ENCODE measurements around the gene XXYLT1.
"Not testable (repeated sequence)": the region's sequence is repeated elsewhere in the genome, so short reads cannot be mapped to it uniquely, and the experiment has no call there.

The XXYLT1 gene

DNA sequence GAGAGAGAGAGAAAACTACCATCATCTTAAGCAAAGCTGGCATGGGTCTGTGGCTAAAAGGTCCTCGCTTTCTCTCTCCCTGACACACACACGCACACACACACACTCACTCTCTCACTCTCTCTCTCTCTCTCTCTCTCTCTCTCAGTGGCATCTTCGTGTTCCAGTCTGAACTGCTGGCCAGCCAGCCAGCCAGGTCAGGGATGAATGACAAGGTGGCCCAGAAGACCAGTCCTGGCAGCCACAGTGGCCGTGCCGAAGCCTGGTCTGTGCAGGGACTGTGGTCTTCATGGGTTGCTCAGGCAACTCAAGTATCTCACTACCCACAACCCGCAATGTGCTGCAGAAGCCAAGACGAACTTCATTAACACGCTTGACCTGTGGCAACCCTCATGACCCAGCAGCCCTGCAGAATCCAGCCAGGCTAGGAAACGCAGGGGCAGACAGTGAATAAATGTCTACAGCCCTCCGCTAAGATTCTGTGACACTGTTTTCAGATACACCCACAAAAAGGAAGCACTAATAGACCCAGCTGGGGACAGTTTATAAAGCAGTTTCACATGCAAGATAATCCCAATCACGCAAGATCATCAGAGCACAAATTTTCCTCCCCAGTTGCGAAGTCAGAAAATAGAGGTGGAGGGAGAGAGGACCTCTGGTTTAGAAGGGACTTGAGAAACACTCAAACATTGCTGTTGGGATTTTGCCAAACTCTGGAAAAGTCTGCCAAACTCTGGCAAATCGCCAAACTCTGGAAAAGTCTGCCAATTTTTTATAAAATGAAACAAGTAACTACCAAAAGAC, 66.4 kb downstream of the XXYLT1 start:
- DNase-seq, result no peak

DNA sequence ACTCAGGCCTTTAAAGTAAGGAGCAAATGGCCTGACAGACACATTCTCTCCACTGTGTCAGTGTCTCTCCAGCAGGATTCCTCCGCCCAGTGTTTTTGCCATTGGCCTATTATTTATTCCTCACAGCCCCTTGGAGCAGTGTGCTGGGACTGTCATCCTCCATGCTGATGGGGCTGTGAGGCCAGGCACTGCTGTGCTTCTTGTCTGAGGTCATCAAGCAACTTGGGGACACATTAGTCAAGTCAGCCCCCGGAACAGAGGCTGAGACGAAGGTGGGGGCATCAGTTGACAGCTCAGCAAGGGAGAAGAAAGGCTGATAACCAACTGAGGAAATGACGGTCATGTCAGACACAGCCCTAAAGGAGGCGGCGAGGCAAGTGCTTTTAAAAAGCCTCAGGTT, 67.4 kb downstream of the XXYLT1 start:
- DNase-seq, result no peak

DNA sequence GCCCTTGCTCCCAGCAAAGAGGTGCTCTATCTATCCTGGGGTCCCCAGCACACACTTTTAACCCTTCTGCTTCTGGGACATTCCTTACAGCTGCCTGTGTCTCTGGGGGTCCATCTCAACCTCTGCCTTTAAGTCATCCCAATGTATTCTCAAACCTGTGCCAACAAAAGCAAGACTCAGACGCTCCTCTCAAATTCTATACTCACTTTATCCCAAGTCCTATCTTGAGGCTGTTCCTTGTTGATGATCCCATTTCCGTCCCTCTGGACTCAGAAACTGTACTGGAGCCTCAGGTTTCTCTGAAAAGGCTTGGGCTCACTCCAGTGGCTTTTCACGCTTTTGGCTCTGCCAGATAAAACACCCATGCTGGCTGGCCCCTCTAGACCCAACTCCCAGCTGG, 69.7 kb downstream of the XXYLT1 start:
- no peak for DNase-seq

DNA sequence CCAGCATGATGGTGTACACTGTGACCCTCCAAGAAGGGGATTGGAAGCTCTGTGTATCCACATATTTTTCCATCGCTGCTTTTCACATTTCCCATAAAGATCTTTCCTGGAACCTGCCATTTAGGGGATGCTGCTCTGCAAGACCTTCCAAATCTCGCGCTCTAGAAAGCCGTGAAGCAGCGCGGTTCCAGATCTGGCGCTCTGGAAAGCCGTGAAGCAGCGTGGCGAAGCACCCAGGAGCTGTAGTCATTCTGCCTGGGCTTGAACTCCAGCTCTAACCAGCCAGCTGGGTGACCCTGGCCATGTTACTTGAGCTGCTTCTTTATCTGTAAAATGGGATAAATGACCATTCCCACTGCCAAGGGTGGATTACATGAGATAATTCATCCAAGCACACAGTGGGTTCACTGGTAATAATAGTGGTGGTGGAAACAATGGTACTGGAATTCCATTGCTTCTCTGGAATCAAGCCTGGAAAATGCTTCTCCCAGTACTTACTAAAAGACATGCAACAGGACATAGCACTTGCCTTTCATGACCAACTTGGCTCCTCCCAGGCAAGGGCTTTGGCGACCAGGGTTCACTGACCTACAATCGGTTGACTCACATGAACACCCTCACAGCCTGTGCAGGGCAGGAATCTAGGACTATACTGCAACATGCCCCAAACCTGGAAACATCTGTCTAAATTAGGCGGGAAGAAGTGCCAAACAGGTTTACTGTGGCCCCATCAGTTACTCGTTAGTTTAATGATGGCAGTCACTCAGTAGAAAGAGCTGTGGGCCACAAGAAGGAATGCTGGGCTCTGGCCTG, 70.7 kb downstream of the XXYLT1 start:
- DNase-seq, result no peak

DNA sequence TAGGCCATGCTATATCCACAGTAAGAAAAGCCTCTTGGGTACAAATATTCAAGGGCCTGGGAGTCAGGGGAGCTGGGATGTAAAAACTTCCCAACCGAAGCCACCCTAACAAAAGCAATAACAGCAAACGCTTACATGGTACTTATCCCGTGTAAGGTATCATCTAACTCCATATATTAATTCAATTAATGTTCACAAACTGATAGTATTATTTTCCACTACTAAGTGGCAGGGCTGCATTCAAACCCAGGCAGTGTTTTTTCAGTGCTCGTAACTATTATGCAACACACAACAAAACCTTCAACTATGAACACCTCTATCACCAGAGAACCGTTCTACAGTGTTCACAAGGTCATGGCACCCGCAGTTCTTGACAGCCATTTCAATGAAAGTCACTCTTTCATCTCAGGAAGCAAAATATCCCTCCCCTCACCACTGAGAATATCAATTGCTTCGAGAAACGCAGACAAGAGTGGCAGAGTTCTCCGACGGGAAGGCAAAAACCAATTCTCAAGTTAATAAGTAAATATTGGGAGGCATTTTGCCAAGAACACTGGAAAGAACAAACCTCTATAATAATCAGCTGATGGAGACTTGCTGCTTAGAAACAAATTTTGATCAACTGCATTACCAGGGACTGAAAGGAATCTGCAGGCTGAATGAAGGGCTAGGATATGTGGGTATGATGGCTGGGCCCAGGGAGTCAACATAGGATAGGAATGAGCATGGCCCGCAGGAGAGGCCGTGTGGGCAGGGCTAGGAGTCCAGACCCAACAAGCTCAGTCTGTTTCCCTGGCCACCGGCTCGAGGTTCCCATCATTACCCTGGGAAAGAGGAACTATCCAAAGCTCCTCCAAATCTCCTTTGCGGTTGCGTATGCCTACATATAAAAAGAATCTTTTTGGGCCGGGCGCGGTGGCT, 72.3 kb downstream of the XXYLT1 start:
- DNase-seq, result no peak

DNA sequence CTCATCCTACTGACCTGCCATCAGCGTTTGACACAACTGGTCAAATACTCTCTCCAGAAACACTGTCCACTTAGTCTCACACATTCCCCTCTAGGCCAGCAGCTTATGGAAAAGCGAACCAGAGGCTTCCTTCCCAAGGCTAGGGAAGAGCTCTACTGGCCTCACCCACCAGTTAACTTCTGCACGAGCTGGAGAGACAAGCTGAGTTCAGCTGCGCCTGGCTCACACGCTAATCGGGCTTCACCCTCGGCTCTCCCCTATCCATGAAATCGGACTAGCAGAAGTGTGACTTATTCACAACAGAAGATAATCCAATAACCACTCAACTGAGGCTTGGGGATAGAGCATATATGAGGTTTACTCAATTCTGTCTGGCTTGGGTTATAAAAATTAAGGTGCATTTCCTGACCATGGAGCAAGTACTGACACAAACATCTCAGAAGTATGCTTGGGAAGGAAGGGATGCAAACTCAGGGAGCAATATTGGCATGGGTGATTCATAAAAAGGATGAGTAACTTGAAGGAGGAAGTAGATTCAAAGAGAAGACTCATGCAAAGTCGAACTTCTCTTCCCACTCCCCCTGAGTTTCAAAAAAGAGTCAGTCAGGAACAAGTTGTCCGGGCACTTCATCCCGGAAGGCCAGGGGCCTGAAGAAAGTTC, 73.1 kb downstream of the XXYLT1 start:
- no peak for DNase-seq

DNA sequence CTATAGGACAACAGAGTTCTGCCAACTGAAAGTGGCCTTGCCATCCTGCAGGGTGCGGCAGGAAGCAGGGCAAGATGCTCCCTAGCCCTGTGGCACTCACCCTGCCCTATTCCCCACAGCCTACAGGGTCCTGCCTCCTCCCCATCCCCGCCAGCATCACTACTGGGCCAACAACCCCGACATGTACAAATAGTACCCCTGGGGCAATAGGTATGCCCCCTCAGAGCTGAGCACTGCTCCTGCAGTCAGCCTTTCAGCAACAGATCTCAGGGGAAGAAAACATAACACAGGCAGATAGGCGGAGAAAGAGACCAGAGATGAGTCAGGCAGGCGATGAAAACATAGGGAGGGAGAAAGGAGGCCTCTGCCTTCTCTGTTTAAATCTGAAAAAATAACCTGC, 74.7 kb downstream of the XXYLT1 start:
- DNase-seq, result no peak

DNA sequence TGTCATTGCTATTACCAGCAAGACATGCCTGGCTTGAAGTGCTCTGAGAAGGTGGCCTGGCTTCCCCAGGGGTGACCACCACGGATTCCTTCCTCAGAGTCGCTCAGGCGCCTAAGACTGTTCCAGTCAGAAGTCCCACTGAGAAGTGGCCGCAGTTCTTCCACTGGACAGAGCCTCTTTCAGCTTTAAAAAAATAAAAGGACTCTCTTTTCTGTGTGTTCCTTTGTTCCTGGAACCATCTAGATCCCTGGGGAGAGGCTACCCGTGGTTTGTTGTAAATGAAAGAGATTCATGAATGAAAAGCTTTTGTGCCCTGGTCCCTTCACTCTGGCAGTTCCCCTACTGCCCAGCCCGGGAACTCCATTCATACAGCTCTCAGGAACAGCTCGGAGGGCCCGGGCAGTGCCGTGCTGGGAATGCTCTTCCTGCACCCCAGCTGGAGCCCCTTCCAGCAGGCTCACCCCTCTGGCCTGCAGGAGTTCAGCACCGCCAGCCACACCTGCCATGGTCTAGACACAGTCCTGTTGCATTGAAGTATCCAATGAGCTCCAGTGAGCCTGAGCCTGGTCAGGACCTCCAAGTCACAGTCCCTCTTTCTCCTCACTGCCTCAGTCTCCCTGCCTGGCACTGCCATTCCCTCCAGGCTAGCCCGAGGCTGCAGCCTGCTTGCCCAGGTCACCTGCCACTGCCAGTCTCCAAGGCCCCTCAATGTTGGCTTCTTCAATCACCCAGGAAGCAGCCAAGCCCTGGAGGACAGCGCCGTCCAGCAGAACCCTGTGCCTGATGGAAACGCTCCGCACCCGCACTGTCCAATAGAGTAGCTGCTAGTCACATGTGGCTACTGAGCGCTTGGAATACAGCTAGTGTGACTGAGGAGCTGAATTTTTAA, 75.4 kb downstream of the XXYLT1 start:
- no peak for DNase-seq

DNA sequence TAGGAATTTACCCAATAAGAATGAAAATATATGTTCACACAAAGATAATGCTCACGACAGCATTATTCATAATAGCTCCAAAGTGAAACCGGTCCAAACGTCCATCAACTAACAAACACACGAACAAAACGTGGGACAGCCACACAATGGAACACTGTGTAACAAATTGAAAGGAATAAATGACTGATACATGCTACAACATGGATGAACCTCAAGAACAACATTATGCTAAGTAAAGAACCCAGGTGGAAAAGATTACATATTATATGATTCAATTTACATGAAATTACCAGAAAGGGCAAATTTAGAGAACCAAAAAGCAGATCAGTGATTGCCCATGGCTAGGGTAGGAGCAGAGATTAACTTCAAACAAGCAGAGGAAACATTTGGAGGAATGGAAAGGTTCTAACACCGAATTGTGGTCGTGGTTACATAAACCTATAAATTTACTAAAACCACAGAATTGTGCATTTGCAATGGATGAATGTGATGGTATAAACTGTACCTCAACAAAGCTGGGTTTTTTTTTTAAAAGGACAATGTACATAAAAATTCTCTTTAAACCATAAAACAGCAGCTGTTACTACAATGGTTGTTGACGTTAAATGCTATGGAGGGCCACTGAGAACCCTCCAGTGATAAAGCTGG, 76.3 kb downstream of the XXYLT1 start:
- DNase-seq, result no peak

DNA sequence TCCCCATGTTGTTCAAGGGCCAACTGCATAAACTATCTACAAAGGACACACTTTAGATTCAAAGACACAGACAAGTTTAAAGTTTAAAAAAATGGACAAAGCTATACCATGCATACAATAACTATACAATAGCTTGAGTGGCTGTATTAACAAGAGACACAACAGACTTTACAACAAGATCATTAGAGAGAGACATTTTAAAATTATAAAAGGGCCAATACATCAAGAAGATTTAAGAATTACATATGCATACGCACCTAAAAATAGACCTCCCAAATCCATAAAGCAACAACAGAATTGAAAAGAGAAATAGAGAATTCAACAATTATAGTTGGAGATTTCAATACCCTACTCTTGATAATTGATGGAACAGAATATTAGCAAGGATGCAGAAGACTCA, 79.4 kb downstream of the XXYLT1 start:
- DNase-seq, result no peak

DNA sequence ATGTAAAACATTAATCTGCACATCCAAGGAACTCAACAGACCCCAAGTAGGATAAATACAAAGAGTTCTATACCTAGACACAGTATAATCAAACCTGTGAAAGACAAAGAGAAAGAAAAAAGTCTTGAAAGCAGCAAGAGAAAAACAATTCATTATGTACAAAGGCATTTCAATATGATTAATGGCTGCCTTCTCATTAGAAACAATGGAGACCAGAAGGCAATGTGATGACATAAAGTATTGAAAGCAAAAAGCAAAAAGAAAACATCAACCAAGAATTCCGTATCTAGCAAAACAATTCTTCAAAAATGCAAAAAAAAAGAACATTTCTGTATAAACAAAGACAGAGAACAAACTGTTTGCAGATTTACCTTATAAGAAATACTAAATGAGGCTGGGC, 81.1 kb downstream of the XXYLT1 start:
- no peak for DNase-seq

DNA sequence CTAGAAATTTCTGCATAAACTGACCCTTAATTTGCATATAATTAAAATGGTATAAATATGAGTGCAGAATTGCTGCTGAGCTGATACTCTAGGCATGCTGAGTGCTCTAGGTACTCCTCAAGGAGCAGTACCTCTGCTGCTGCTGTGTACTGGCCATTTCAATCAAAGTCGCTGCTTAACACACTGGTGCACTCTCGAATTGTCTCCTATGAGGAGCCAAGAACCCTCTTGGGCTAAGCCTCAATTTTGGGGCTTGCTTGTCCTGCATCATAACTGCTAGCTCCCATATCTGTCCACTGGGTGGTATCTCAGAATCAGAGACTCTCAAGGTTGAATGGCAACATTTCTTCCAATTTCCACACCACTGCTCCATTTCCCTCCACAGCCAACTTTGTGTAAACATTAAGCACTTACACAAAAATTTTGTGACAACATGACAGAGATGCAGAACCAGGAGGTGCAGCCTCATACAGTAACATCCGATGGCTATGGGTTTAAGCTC, 82.5 kb downstream of the XXYLT1 start:
- no peak for DNase-seq

DNA sequence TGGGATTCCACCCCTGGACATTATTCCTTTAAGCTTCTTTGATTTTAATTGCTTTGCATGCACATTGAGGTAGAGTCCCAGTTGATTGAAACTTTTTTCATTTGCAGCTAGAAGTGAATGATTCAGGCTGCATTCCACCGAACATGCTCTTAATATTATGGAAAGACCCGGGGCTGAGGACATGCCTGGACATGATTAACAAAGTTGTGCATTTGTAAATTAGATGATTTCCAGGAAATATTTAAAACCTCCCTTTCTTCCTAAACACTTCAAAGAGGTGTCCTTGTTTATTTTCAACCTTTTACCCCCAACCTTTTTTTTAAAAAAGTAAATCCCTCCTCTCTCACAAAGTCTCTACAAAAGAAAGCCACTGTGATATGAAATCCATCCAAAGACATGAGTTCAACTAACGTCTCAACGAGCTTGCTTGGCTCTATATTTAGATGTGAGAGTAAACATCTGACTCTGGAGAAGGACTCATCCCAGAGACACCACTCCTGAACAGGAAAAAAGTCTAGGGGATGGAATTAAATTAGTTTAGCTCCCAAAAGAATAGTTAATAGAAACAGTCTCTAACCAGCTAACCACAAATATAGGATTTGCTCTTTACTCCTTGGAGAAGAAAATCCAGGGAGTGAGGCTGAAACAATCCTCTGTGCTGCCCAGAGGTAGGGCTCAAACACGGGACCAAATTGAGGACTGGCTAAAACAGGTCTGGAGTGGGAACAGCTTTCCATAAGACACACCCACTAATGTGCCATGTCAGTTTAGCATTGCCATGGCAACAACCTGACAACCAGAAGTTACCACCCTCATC, 83.1 kb downstream of the XXYLT1 start:
- DNase-seq, result no peak

DNA sequence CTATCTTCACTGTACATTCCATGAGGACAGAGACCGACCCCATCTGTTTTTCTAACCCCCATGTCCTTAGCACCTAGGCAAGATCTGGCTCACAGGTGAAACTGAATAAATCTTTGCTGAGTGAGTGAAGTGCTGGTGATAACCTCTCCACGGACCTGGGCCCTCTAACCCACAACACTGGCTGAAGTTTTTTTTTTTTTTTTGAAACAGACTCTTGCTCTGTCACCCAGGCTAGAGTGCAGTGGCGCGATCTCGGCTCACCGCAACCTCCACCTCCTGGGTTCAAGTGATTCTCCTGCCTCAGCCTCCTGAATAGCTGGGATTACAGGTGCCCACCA, 84.3 kb downstream of the XXYLT1 start:
- not testable (repeated sequence) for DNase-seq

DNA sequence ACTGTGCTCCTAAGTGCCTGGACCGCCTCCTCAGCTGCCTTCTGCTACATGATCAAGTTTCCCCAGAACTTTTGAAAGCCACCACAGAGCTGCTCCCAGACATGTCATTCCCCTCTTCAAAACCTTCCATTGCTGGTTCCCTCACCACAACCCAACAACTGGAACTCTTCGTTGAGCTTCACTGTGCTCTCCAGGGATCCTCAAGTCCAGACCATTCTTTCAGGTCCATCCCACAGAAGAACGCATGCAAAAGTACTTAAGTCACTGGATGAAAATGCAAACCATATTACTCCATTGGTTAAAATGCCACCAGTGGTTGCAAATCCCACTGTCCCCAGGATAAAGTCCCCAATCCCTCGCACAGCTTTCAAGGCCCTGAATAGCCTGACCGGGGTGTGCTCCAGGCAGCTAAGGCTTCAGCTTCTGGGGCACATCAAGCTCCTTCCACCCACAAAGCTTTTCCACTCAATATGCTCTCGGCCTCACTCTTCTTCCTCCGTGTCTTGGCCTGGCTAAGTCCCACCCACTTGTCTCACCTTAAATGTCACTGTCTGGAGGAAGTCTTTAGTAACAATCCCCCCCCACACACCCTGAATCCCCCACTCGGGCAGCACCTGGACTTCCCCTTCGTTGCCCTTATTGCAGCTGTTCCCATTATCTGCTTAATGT, 84.8 kb downstream of the XXYLT1 start:
- DNase-seq, result no peak

DNA sequence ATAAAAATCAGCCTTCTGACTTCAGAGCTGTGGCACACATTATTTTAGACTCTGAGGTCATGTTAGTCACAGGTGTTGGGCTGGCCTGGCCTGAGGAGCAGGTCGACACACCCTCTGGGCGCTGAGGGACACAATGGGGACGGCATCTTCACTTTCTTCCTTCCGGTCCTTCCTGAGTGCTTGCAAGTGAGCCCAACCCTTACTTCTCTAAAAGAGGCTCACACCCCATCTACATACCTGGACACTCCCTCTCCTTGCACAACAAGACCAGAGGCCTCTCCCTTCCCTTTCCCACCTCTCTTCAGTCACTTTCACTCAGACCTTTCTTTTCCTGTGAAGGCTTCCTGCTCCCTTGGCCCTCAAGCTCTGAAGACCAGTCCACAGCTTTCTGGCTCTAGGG, 85.4 kb downstream of the XXYLT1 start:
- DNase-seq, result no peak

DNA sequence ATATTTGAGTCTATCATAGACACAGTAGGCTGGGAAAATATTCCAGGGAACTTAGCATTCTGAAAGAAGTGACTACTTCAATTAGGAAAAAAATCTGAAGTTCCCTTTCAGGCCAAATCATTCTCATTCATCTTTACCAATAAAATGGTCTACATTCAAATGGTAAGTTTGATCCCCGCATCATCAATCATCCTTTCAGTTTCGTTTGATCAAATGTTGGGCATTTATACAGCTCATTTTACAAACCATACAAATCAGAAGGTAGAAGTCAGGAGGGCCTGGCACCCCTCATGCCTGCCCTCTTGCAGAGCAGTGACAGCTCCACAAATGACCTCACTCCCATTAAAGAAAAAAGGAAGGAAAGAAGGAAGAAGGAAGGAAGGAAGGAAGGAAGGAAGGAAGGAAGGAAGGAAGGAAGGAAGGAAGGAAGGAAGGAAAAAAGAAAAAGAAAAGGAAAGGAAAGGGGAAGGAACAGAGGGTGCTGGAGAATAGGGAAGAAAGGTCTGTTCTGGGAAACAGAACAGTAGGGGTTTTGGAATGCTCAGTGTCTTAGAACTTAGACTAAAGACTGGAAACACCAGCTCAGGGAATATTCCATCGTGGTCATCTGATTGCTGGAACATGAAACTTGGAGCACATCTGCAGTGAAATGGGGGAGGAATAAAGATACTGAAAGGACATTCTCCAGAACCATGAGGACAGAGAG, 86.1 kb downstream of the XXYLT1 start:
- no peak for DNase-seq

DNA sequence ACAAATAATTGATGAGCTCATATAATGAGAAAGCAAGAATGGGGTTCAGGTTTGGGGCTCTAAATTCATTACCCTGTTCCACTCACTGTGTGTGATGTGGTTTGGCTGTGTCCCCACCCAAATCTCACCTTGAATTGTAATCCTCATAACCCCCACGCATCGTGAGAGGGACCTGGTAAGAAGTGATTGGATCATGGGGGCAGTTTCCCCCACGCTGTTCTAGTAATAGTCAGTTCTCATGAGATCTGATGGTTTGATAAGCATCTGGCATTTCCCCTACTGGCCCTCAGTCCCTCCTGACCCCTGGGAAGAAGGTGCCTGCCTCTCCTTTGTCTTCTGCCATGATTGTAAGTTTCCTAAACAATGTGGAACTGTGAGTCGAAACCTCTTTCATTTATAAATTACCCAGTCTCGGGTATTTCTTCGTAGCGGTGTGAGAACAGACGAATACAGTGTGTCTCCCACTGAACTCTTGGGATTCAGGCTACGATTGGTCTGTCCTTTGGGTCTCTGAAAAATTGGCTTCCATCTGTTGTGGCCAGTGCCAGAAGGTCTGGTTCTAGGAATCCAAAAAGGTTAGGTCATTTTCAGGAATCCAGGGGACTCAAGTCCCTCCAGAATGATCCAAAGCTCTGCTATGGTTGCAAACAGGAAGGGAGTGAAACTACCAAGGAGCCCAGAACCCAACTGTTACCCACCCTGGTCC, 87.7 kb downstream of the XXYLT1 start:
- no peak for DNase-seq
